OCI-LY1 (cell line): ENCODE data around the gene CCDC9B.

Source experiments
- H2AFZ ChIP-seq: fragments of 200-600 bp; sonication (generic), shearing (Covaris generic); 2 replicates; pipeline ENCODE4 v1.6.0; 2014; ENCODE audit warnings: antibody characterized with exemption, mild to moderate bottlenecking, low read length
- H3F3A ChIP-seq: fragments of 200-600 bp; sonication (generic), shearing (Covaris generic); 2 replicates; pipeline ENCODE4 v1.6.0; 2014; ENCODE audit warnings: mild to moderate bottlenecking, antibody characterized with exemption, low read length, moderate library complexity; ENCODE audit not compliant: insufficient read depth
- H3K27ac ChIP-seq: fragments of 200-600 bp; sonication (generic); 2 replicates; pipeline ENCODE4 v1.5.1; 2014; ENCODE audit warnings: low read length, mixed run types, mild to moderate bottlenecking, low read depth; ENCODE audit not compliant: poor library complexity, severe bottlenecking
- H3K27me3 ChIP-seq: fragments of 200-600 bp; sonication (generic); 2 replicates; pipeline ENCODE4 v1.6.0; 2014; ENCODE audit warnings: antibody characterized with exemption, mild to moderate bottlenecking, low read length, moderate library complexity; ENCODE audit not compliant: insufficient read depth
- H3K36me3 ChIP-seq: fragments of 200-600 bp; sonication (generic); 2 replicates; pipeline ENCODE4 v1.6.1; 2014; ENCODE audit warnings: mild to moderate bottlenecking, antibody characterized with exemption, low read length, moderate library complexity, mixed read lengths; ENCODE audit not compliant: insufficient read depth
- H3K4me1 ChIP-seq: fragments of 200-600 bp; sonication (generic); 2 replicates; pipeline ENCODE4 v1.5.1; 2014; ENCODE audit warnings: mild to moderate bottlenecking, low read length, moderate library complexity; ENCODE audit not compliant: insufficient read depth, severe bottlenecking
- H3K4me2 ChIP-seq: fragments of 200-600 bp; sonication (generic), shearing (Covaris generic); 2 replicates; pipeline ENCODE4 v1.6.1; 2014; ENCODE audit warnings: low read length
- H3K4me3 ChIP-seq: fragments of 200-600 bp; sonication (generic); 2 replicates; pipeline ENCODE4 v1.5.1; 2014; ENCODE audit warnings: low read length, low read depth, mild to moderate bottlenecking, mixed read lengths; ENCODE audit not compliant: poor library complexity, severe bottlenecking
- H3K79me2 ChIP-seq: fragments of 200-600 bp; shearing (Covaris generic); 2 replicates; pipeline ENCODE4 v1.6.1; 2016; ENCODE audit warnings: mixed run types, low read length, mixed read lengths; ENCODE audit not compliant: insufficient read depth
- H3K9ac ChIP-seq: fragments of 200-600 bp; sonication (generic), shearing (Covaris generic); 2 replicates; pipeline ENCODE4 v1.6.1; 2014; ENCODE audit warnings: mild to moderate bottlenecking, low read length, mixed read lengths
- H3K9me2 ChIP-seq: fragments of 200-600 bp; sonication (generic), shearing (Covaris generic); 2 replicates; pipeline ENCODE4 v1.6.1; 2014; ENCODE audit warnings: low read depth, mild to moderate bottlenecking, low read length, mixed read lengths
- H3K9me3 ChIP-seq: fragments of 200-600 bp; shearing (Covaris generic); 2 replicates; pipeline ENCODE4 v1.6.1; 2014; ENCODE audit warnings: low read length, mixed read lengths
- H4K20me1 ChIP-seq: fragments of 200-600 bp; sonication (generic), shearing (Covaris generic); 2 replicates; pipeline ENCODE4 v1.6.0; 2016; ENCODE audit warnings: mild to moderate bottlenecking, low read length; ENCODE audit not compliant: insufficient read depth
- EZH2 ChIP-seq: fragments of 200-600 bp; sonication (generic), shearing (Covaris generic); IDR thresholded peaks from 2 replicates; pipeline ENCODE4 v1.8.0; 2017; ENCODE audit warnings: borderline replicate concordance, mixed run types, mild to moderate bottlenecking, antibody characterized with exemption, low read length, moderate library complexity, mixed read lengths
- TF ChIP-seq, protein P1 (sequence below): fragments of 200-600 bp; sonication (generic), shearing (Covaris generic); IDR thresholded peaks from 2 replicates; pipeline ENCODE4 v1.5.1; 2017; ENCODE audit warnings: mild to moderate bottlenecking, antibody characterized with exemption, low read length, moderate library complexity, mixed read lengths

CCDC9B gene

DNA sequence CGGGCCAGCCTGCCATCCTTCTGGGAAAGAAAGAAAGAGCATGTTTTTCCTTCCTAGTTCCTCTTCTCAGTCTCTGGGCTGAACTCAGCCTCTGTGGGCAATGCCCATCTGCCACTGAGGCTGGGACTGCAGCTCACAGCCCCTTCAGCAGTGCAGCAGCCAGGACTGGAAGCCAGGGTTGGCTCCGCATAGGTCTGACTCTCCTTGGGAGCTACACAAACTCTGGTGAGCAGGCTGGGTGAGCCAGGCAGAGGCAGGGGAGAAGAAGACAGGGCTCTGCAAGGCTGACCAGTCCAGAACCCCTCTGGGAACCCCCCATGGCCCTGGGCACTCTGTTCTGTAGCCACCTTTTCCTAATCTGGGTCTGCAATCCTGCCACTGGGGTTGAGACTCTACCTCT, 20.9 kb upstream of the CCDC9B start:
- H3K9ac ChIP-seq = no peak overlapping the region
- no peaks in the 10 kb centered on the region for H3K9me2 ChIP-seq
- no peaks in the 10 kb centered on the region for H4K20me1 ChIP-seq
- no peaks in the 10 kb centered on the region for H3K36me3 ChIP-seq
- no peaks in the 10 kb centered on the region for H3F3A ChIP-seq
- H3K4me2 ChIP-seq = no peak overlapping the region
- no peaks in the 10 kb centered on the region for H3K9me3 ChIP-seq
- no peak overlapping the region for H2AFZ ChIP-seq
- peaks cover 13% of the 10 kb centered on the region for H3K4me1 ChIP-seq
- no peak for TF ChIP-seq EZH2
- TF ChIP-seq, protein P1, sequence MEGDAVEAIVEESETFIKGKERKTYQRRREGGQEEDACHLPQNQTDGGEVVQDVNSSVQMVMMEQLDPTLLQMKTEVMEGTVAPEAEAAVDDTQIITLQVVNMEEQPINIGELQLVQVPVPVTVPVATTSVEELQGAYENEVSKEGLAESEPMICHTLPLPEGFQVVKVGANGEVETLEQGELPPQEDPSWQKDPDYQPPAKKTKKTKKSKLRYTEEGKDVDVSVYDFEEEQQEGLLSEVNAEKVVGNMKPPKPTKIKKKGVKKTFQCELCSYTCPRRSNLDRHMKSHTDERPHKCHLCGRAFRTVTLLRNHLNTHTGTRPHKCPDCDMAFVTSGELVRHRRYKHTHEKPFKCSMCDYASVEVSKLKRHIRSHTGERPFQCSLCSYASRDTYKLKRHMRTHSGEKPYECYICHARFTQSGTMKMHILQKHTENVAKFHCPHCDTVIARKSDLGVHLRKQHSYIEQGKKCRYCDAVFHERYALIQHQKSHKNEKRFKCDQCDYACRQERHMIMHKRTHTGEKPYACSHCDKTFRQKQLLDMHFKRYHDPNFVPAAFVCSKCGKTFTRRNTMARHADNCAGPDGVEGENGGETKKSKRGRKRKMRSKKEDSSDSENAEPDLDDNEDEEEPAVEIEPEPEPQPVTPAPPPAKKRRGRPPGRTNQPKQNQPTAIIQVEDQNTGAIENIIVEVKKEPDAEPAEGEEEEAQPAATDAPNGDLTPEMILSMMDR = no peak
- no peak overlapping the region for H3K4me3 ChIP-seq
- no peak overlapping the region for H3K27ac ChIP-seq
- H3K79me2 ChIP-seq = no peaks in the 10 kb centered on the region
- H3K27me3 ChIP-seq = no peaks in the 10 kb centered on the region

DNA sequence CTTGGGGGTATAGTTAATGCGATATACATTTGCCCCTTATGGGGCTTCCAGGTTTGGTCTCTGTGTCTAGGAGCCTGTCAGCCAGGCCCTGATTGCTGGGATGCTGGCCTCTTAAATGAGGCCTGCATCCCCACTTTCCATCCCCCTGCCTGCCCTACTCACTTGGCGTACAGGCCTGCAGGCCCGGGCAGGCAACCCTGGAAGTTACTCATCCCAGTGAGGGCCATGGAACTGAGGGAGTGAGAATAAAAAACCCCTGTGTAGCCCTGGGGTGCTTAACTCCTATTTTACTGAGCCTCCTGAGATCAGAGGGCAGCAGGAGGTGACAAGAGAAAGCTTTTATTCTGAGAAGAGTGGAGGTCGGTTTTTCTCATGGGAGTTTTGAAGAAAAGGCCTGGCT, 19.3 kb upstream of the CCDC9B start:
- H3K79me2 ChIP-seq = no peaks in the 10 kb centered on the region
- H3K27ac ChIP-seq = no peak overlapping the region
- H3K4me2 ChIP-seq = no peak overlapping the region
- no peak for TF ChIP-seq EZH2
- no peaks in the 10 kb centered on the region for H3K36me3 ChIP-seq
- H3K4me3 ChIP-seq = no peak overlapping the region
- no peaks in the 10 kb centered on the region for H3K9me2 ChIP-seq
- peaks cover 13% of the 10 kb centered on the region for H3K4me1 ChIP-seq
- H3K27me3 ChIP-seq = no peaks in the 10 kb centered on the region
- H4K20me1 ChIP-seq = no peaks in the 10 kb centered on the region
- H2AFZ ChIP-seq = no peak overlapping the region
- no peak overlapping the region for H3K9ac ChIP-seq
- no peaks in the 10 kb centered on the region for H3K9me3 ChIP-seq
- no peaks in the 10 kb centered on the region for H3F3A ChIP-seq

DNA sequence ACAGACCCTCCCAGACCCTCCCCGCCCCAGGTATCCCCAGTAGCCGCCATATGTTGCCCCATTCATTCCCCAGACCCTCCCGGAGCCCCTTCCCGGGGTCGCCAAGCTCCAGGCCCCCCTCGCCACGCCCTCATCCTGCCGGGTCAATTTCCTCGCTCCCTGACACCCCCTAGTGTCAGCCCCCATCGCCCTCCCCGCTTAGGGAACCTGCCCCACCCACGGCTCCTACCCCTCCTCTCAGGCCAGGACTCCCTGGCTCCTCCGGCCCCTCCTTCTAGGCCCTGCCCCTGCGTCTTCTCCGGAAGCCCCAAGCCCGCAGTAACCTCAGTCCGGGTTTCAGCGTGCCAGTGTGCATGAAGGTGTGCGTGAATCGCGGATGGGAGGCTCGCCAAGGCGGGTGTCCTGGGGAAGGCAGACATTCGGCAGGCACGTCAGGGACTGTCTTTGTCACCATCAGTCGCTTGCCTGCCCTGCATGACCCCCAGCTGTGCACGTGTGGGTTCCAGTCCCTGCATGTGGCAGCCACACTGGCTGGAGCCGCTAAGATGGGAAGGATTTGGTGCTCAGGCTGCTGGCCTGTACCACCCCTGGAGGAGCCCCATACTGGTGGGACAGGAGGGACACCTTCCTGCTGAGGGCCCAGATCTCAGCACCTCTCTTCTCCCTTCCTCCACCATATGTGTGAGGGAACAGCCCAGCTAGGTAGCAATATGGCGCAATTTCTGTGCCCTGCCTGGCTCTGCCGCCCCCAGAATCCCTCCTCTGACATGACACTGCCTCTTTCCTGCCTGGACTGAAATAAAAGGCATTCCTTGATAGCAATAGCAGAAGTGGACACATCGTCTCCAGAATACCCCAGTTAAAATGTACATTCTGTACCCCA, 18.0 kb upstream of the CCDC9B start:
- TF ChIP-seq, protein P1 = peak; percentile 35; the same call in 1 of the 2 replicates
- TF ChIP-seq EZH2 = no peak
- Histone ChIP-seq H3K4me3 (peak overlapping the region; percentile 66), H3K27ac (no peak overlapping the region), H3K4me2 (peak overlapping the region; percentile 98), H3K4me1 (peaks cover 13% of the 10 kb centered on the region), H3K27me3 (no peaks in the 10 kb centered on the region), H3K79me2 (no peaks in the 10 kb centered on the region), H3K9me2 (no peaks in the 10 kb centered on the region), H3K9ac (no peak overlapping the region; the same call in 1 of the 2 replicates), H3F3A (no peaks in the 10 kb centered on the region), H3K36me3 (no peaks in the 10 kb centered on the region), H4K20me1 (no peaks in the 10 kb centered on the region), H2AFZ (no peak overlapping the region), H3K9me3 (no peaks in the 10 kb centered on the region)
